ENCODE measurements around the gene ANKRD34A.
"Not testable (repeated sequence)": the region's sequence is repeated elsewhere in the genome, so short reads cannot be mapped to it uniquely, and the experiment has no call there.

The ANKRD34A gene

GRCh38 chr1:145936247-145936646 is 28.1 kb downstream of the ANKRD34A start:
- H3K4me3 ChIP-seq (ENCODE audit: severe bottlenecking) = no peak overlapping the region
- H3K27me3 ChIP-seq (ENCODE audit: insufficient read depth, poor library complexity, severe bottlenecking) = no peaks in the 10 kb centered on the region
- H3K4me1 ChIP-seq (ENCODE audit: insufficient read depth, poor library complexity, severe bottlenecking) = no peaks in the 10 kb centered on the region
- no peaks in the 10 kb centered on the region for H3K9me3 ChIP-seq (ENCODE audit: severe bottlenecking)
- ATAC-seq (ENCODE audit: low read depth) = no peak
- DNase-seq (ENCODE audit: low spot score) = no peak
- peaks cover 14% of the 10 kb centered on the region; the same call in 1 of the 2 replicates for H3K36me3 ChIP-seq (ENCODE audit: low read depth)
- no peak overlapping the region for H3K27ac ChIP-seq (ENCODE audit: poor library complexity, severe bottlenecking)
- TF ChIP-seq CTCF (IDR thresholded peaks at IDR 0.05; ENCODE audit: poor library complexity, severe bottlenecking) = no peak

GRCh38 chr1:145935708-145936107 is 28.7 kb downstream of the ANKRD34A start:
- Histone ChIP-seq H3K4me3 (ENCODE audit: severe bottlenecking) (no peak overlapping the region), H3K9me3 (ENCODE audit: severe bottlenecking) (no peaks in the 10 kb centered on the region), H3K27me3 (ENCODE audit: insufficient read depth, poor library complexity, severe bottlenecking) (no peaks in the 10 kb centered on the region), H3K4me1 (ENCODE audit: insufficient read depth, poor library complexity, severe bottlenecking) (no peaks in the 10 kb centered on the region), H3K27ac (ENCODE audit: poor library complexity, severe bottlenecking) (no peak overlapping the region), H3K36me3 (ENCODE audit: low read depth) (peaks cover 14% of the 10 kb centered on the region; the same call in 1 of the 2 replicates)
- no peak for ATAC-seq (ENCODE audit: low read depth)
- no peak for DNase-seq (ENCODE audit: low spot score)
- TF ChIP-seq CTCF (IDR thresholded peaks at IDR 0.05; ENCODE audit: poor library complexity, severe bottlenecking) = no peak

- H3K4me1 ChIP-seq (ENCODE audit: insufficient read depth, poor library complexity, severe bottlenecking); H3K4me3 ChIP-seq (ENCODE audit: severe bottlenecking); H3K9me3 ChIP-seq (ENCODE audit: severe bottlenecking); ATAC-seq (ENCODE audit: low read depth); H3K27me3 ChIP-seq (ENCODE audit: insufficient read depth, poor library complexity, severe bottlenecking); H3K27ac ChIP-seq (ENCODE audit: poor library complexity, severe bottlenecking); DNase-seq (ENCODE audit: low spot score): not testable (repeated sequence)
- H3K36me3 ChIP-seq (ENCODE audit: low read depth) = peaks cover 14% of the 10 kb centered on the region; the same call in 1 of the 2 replicates
These were observed 31.8 kb downstream of the ANKRD34A start for GRCh38 chr1:145932522-145933009.

GRCh38 chr1:145927916-145928643 is 36.3 kb downstream of the ANKRD34A start:
- Histone ChIP-seq H3K4me1 (ENCODE audit: insufficient read depth, poor library complexity, severe bottlenecking) (peaks cover 6% of the 10 kb centered on the region), H3K9me3 (ENCODE audit: severe bottlenecking) (no peaks in the 10 kb centered on the region), H3K36me3 (ENCODE audit: low read depth) (peaks cover 23% of the 10 kb centered on the region), H3K27ac (ENCODE audit: poor library complexity, severe bottlenecking) (peak overlapping the region; percentile 57), H3K4me3 (ENCODE audit: severe bottlenecking) (peak overlapping the region; percentile 74), H3K27me3 (ENCODE audit: insufficient read depth, poor library complexity, severe bottlenecking) (no peaks in the 10 kb centered on the region)
- ATAC-seq (ENCODE audit: low read depth) = no peak
- no peak for DNase-seq (ENCODE audit: low spot score)
- no peak for TF ChIP-seq CTCF (IDR thresholded peaks at IDR 0.05; ENCODE audit: poor library complexity, severe bottlenecking)

GRCh38 chr1:145927063-145927886 is 37.1 kb downstream of the ANKRD34A start, which contains the start of gene RBM8A:
RBM8A (minus strand) TSS chr1:145927484; CDS start chr1:145927426, 58 bp downstream.
- Histone ChIP-seq H3K4me1 (ENCODE audit: insufficient read depth, poor library complexity, severe bottlenecking) (peaks cover 6% of the 10 kb centered on the region), H3K27ac (ENCODE audit: poor library complexity, severe bottlenecking) (peak within 1 kb of the TSS; percentile 57), H3K9me3 (ENCODE audit: severe bottlenecking) (no peaks in the 10 kb centered on the region), H3K4me3 (ENCODE audit: severe bottlenecking) (peak within 1 kb of the TSS; percentile 74), H3K36me3 (ENCODE audit: low read depth) (peaks cover 28% of the 10 kb centered on the region), H3K27me3 (ENCODE audit: insufficient read depth, poor library complexity, severe bottlenecking) (no peaks in the 10 kb centered on the region)
- peak; percentile 91 for DNase-seq (ENCODE audit: low spot score)
- TF ChIP-seq CTCF (IDR thresholded peaks at IDR 0.05; ENCODE audit: poor library complexity, severe bottlenecking) = peak; percentile 70
- ATAC-seq (ENCODE audit: low read depth) = peak; percentile 99
